HepG2 (cell line): ENCODE measurements around the gene SHISA9. TPM values are rescaled to one million over a fixed set of nuclear protein-coding genes. Genes with fewer than 3 reads are reported as not detected.
A peak's percentile ranks its signal among the peaks of the same experiment; 100 is the strongest.

Source experiments
- ATAC-seq: fragments of 200-7000 bp; cut with Tn5 transposase; 3 replicates; pipeline ENCODE4 v1.9.1; 2020; ENCODE audit warnings: mild to moderate bottlenecking, moderate library complexity
- BruUV-seq: library from RNA; stranded (reverse); fragments of 400-500 nt; replicated peaks from 2 replicates; lab custom pipeline; 2021; lab: Mats Ljungman, UMichigan
- CTCF ChIA-PET: fragments of 300-600 bp; formaldehyde crosslinking; extraction: SDS; loops from one replicate; lab custom pipeline; 2021; ENCODE audit warnings: low total read pairs, inconsistent platforms, low intra/inter-chr PET ratio; lab: Yijun Ruan, JAX
- POLR2A ChIA-PET: fragments of 350-600 bp; sonication (Branson Sonifier 250); formaldehyde crosslinking; loops from one replicate; lab custom pipeline; 2020; ENCODE audit warnings: antibody characterized with exemption, inconsistent platforms; lab: Yijun Ruan, JAX
- DNase-seq: peaks from one replicate; pipeline ENCODE4 v3.0.0-alpha.2; 2015; ENCODE audit warnings: low spot score
- FAIRE-seq: peaks from 3 replicates; lab custom pipeline; 2011; peaks lifted over from hg19 to GRCh38; lab: Jason Lieb, UNC
- H2AFZ ChIP-seq: one replicate; pipeline ENCODE4 v1.6.1; 2011; ENCODE audit warnings: low read length, inconsistent platforms
- H3K27ac ChIP-seq: fragments of 300-600 bp; 3 replicates; pipeline ENCODE4 v1.8.0; 2011; ENCODE audit warnings: mixed run types, mild to moderate bottlenecking, mixed read lengths, low read length, inconsistent platforms; ENCODE audit not compliant: insufficient read depth; ENCODE audit errors: extremely low read length
- H3K27me3 ChIP-seq, 2 experiments: fragments of 200-600 bp in 1 of 2; 2 replicates in 1 of 2; 3 replicates in 1 of 2; pipeline versions ENCODE4 v1.6.0 to v1.8.0; 2011; ENCODE audit warnings: low read length in 2 of 2, mild to moderate bottlenecking in 2 of 2, moderate library complexity in 2 of 2, inconsistent platforms in 1 of 2; ENCODE audit not compliant: insufficient read depth in 2 of 2, control insufficient read depth in 1 of 2
- H3K36me3 ChIP-seq, 2 experiments: fragments of 200-600 bp in 1 of 2; replicated peaks in 1 of 2; 2 replicates in 1 of 2; 3 replicates in 1 of 2; pipeline versions ENCODE4 v1.5.1 to v1.8.0; 2011; ENCODE audit warnings: low read length in 2 of 2, inconsistent platforms in 1 of 2; ENCODE audit not compliant: insufficient read depth in 2 of 2, control insufficient read depth in 1 of 2
- H3K4me1 ChIP-seq: 2 replicates; pipeline ENCODE4 v1.5.1; 2012; ENCODE audit warnings: low read length, inconsistent platforms; ENCODE audit not compliant: insufficient read depth
- H3K4me2 ChIP-seq: 2 replicates; pipeline ENCODE4 v1.6.0; 2011; ENCODE audit warnings: low read depth, low read length, inconsistent platforms
- H3K4me3 ChIP-seq, 3 experiments: fragments of 200-600 bp in 1 of 3; sonication (generic), shearing (Covaris generic) in 1 of 3; replicated peaks in 1 of 3; 2 replicates each; pipeline ENCODE4 v1.5.1; 2011 to 2016; ENCODE audit warnings: low read length in 3 of 3, inconsistent platforms in 2 of 3, low read depth in 2 of 3, mild to moderate bottlenecking in 2 of 3, control low read depth in 1 of 3, mixed read lengths in 1 of 3; ENCODE audit not compliant: insufficient read depth in 1 of 3
- H3K79me2 ChIP-seq: one replicate; pipeline ENCODE4 v1.6.1; 2011; ENCODE audit warnings: low read length, inconsistent platforms; ENCODE audit not compliant: insufficient read depth
- H3K9ac ChIP-seq: 2 replicates; pipeline ENCODE4 v1.6.0; 2011; ENCODE audit warnings: mild to moderate bottlenecking, low read depth, low read length, inconsistent platforms; ENCODE audit not compliant: insufficient read depth
- H3K9me3 ChIP-seq: 2 replicates; pipeline ENCODE4 v1.5.1; 2012; ENCODE audit warnings: mild to moderate bottlenecking, low read length
- H4K20me1 ChIP-seq: 2 replicates; pipeline ENCODE4 v1.6.0; 2011; ENCODE audit warnings: inconsistent platforms, mild to moderate bottlenecking, low read length, moderate library complexity; ENCODE audit not compliant: insufficient read depth
- CCDC6 ChIP-seq: sonication (generic); formaldehyde crosslinking; IDR thresholded peaks from 2 replicates; pipeline ENCODE4 v1.8.1; 2022; ENCODE audit warnings: mild to moderate bottlenecking, missing genetic modification reagents, moderate library complexity
- CTCF ChIP-seq: sonication (generic); formaldehyde crosslinking; IDR thresholded peaks from 2 replicates; pipeline ENCODE4 v1.5.0; 2020; ENCODE audit warnings: mild to moderate bottlenecking, missing genetic modification reagents, moderate library complexity
- DR1 ChIP-seq: sonication (generic); formaldehyde crosslinking; IDR thresholded peaks from 2 replicates; pipeline ENCODE4 v1.8.0; 2021; ENCODE audit warnings: mild to moderate bottlenecking, missing genetic modification reagents, inconsistent platforms
- FOXK1 ChIP-seq: sonication (generic); formaldehyde crosslinking; IDR thresholded peaks from 2 replicates; pipeline ENCODE4 v1.4.0; 2020; ENCODE audit warnings: low read depth, missing genetic modification reagents, borderline replicate concordance
- RNF219 ChIP-seq: sonication (generic); formaldehyde crosslinking; IDR thresholded peaks from 2 replicates; pipeline ENCODE4 v1.5.0; 2020; ENCODE audit warnings: mild to moderate bottlenecking, missing genetic modification reagents
- ZFP36L2 ChIP-seq: sonication (generic); formaldehyde crosslinking; IDR thresholded peaks from 2 replicates; pipeline ENCODE4 v1.4.0; 2020; ENCODE audit warnings: missing genetic modification reagents
- ZNF468 ChIP-seq: sonication (generic); formaldehyde crosslinking; IDR thresholded peaks from 2 replicates; pipeline ENCODE4 v1.8.0; 2022; ENCODE audit warnings: mild to moderate bottlenecking, moderate library complexity, missing genetic modification reagents
- ZNF772 ChIP-seq: sonication (generic); formaldehyde crosslinking; IDR thresholded peaks from 2 replicates; pipeline ENCODE4 v1.5.0; 2020; ENCODE audit warnings: mild to moderate bottlenecking, missing genetic modification reagents
- WGBS: methylation state at CpG from one replicate; pipeline ENCODE4 v1.1.6; 2017; ENCODE audit warnings: low lambda C conversion rate; 5-methylcytosine and 5-hydroxymethylcytosine counted together
- in situ Hi-C: cut with HindIII; loops from 2 replicates; pipeline ENCODE4 v1.10.0; 2017; ENCODE audit warnings: low pct_unique_long_range_greater_than_20kb; ENCODE audit not compliant: extremely low pct_ligation_motif_present
- intact Hi-C: fragments of 100-400 bp; cut with micrococcal nuclease; formaldehyde crosslinking; loops from one replicate; pipeline ENCODE4 v1.10.0; 2022; ENCODE audit not compliant: unreplicated experiment
- polyA plus RNA-seq, 8 experiments: library from polyadenylated mRNA; depleted of rRNA in 3 of 8; stranded (reverse) in 7 of 8; unstranded in 1 of 8; fragments of >200 nt; fragmentation: Illumina TruSeq in 4 of 8; extraction: Trizol in 4 of 8; gene quantifications; 2 replicates each; pipeline versions ENCODE4 v1.2.1 to v1.2.3, GENCODE V29; 2011 to 2016; ENCODE audit warnings: low read depth in 4 of 8, missing spikeins in 1 of 8, mixed read lengths in 1 of 8; ENCODE audit not compliant: insufficient read depth in 1 of 8
- total RNA-seq, 5 experiments: library from RNA; depleted of rRNA; stranded (reverse); fragments of >200 nt; fragmentation: Illumina TruSeq; extraction: Trizol; gene quantifications; 2 replicates each; pipeline ENCODE4 v1.2.3, GENCODE V29; 2016; ENCODE audit warnings: low read depth in 1 of 5
- TF ChIP-seq, protein P1 (sequence below): sonication (generic); formaldehyde crosslinking; IDR thresholded peaks from 2 replicates; pipeline ENCODE4 v1.4.0; 2020; ENCODE audit warnings: mild to moderate bottlenecking, missing genetic modification reagents
- TF ChIP-seq, protein P2 (sequence below): sonication (generic); formaldehyde crosslinking; IDR thresholded peaks from 2 replicates; pipeline ENCODE4 v1.8.1; 2023; ENCODE audit warnings: mild to moderate bottlenecking, moderate library complexity, missing genetic modification reagents

The SHISA9 gene
- total and polyA plus RNA-seq, 2 of the 13 experiments (the other 11 are each of a cell fraction or from before 2014, with no cell fraction given), result 0.01 TPM; not detected in 1

DNA sequence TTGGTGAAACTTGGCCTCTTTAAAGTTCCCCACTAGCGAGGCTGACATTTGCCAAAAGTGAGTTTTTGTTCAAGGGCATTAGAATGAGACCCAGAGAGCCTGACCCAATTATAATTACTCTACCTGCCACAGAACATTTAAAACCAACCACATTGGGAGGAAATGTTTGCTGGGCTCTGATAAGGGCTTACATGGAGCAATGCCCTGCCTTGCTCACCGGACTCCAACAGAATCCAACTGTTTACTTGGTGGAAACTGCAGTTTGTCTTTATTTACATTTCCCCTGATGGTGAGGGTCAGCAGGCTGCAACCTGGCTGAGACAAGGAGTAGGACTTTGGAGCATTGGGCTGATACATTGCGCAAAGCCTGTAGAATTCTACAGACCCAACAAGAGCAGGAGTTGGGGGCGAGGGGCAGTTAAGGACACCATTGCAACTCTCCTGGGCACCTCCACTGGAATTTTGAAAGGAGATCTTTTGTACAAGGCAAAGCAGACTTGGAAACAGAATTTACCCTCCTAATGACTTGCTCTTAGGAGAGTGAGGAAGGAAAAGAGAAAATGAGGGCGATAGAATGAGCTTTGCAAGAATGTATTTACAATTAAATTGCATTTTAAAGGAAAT, 368.6 kb downstream of the SHISA9 start (continued):
- TF ChIP-seq, protein P1, sequence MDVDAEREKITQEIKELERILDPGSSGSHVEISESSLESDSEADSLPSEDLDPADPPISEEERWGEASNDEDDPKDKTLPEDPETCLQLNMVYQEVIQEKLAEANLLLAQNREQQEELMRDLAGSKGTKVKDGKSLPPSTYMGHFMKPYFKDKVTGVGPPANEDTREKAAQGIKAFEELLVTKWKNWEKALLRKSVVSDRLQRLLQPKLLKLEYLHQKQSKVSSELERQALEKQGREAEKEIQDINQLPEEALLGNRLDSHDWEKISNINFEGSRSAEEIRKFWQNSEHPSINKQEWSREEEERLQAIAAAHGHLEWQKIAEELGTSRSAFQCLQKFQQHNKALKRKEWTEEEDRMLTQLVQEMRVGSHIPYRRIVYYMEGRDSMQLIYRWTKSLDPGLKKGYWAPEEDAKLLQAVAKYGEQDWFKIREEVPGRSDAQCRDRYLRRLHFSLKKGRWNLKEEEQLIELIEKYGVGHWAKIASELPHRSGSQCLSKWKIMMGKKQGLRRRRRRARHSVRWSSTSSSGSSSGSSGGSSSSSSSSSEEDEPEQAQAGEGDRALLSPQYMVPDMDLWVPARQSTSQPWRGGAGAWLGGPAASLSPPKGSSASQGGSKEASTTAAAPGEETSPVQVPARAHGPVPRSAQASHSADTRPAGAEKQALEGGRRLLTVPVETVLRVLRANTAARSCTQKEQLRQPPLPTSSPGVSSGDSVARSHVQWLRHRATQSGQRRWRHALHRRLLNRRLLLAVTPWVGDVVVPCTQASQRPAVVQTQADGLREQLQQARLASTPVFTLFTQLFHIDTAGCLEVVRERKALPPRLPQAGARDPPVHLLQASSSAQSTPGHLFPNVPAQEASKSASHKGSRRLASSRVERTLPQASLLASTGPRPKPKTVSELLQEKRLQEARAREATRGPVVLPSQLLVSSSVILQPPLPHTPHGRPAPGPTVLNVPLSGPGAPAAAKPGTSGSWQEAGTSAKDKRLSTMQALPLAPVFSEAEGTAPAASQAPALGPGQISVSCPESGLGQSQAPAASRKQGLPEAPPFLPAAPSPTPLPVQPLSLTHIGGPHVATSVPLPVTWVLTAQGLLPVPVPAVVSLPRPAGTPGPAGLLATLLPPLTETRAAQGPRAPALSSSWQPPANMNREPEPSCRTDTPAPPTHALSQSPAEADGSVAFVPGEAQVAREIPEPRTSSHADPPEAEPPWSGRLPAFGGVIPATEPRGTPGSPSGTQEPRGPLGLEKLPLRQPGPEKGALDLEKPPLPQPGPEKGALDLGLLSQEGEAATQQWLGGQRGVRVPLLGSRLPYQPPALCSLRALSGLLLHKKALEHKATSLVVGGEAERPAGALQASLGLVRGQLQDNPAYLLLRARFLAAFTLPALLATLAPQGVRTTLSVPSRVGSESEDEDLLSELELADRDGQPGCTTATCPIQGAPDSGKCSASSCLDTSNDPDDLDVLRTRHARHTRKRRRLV (CRISPR knock-in tag), result peak; percentile 47; the same call in 1 of the 2 replicates
- TF ChIP-seq ZNF772 (CRISPR knock-in tag), result peak; percentile 95
- peak; percentile 33; the same call in 1 of the 2 replicates for TF ChIP-seq CTCF
- TF ChIP-seq, all 625 proteins: peak for 355

DNA sequence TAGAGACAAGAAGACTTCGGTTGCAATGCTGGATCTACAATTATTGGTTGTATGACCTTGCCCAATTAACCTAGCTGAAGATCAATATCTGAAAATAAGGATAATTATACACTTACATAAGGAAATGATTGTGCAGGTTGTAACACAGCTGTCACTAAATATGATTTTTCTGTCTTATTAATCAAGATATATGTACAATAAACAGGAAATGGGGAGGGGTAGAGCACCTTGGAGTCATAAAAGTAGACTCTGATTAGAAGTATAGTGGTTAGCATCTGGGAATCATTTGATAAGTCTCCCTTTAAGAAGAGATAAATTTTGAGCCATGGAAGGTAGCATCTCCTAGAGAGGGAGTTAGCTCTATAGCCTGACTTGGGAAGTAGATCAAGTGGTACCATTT, 369.2 kb downstream of the SHISA9 start:
- TF ChIP-seq ZFP36L2, result 0 out of 2 replicates have a peak, but pooled peaks have one; percentile 51
- TF ChIP-seq, protein P2, sequence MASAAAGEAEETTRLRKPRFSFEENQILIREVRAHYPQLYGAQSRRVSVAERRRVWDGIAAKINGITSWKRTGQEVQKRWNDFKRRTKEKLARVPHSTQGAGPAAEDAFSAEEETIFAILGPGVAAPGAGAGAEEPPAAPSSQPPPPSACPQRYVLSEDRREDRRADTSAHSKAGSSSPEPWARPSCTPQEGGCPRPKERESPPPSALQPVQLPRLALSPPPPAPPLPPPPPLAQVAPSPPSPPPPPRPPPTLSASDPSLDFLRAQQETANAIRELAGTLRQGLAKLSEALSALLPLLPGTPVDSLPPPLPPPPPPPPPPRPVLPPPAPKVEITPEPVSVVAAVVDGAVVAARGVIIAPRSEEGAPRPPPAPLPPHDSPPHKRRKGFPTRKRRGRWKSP, result 0 out of 2 replicates have a peak, but pooled peaks have one; percentile 14
- peak; percentile 5; the same call in 1 of the 2 replicates for TF ChIP-seq CCDC6 (CRISPR knock-in tag)
- no peak for TF ChIP-seq FOXK1 (CRISPR knock-in tag)
- TF ChIP-seq DR1 (CRISPR knock-in tag), result no peak
- TF ChIP-seq RNF219 (CRISPR knock-in tag), result 0 out of 2 replicates have a peak, but pooled peaks have one; percentile 53
- no peak for TF ChIP-seq ZNF468 (CRISPR knock-in tag)
- BruUV-seq, result no TSS peak
- peak overlapping the region; percentile 69 for H3K27ac ChIP-seq
- DNase-seq (no peak), ATAC-seq (no peak), FAIRE-seq (no peak)
- 15% methylated on average over 1 of the region's 1 CpG for WGBS
- H3K4me1 ChIP-seq, result peaks cover 35% of the 10 kb centered on the region
- ChIA-PET POLR2A (interaction anchor here (0.9 kb wide), 1 partner anchor 25 kb away, joined by 4 read pairs; no protein-coding TSS in a partner anchor), CTCF (no interaction called here)
- H3K9me3 ChIP-seq, result no peaks in the 10 kb centered on the region
- no peak overlapping the region for H2AFZ ChIP-seq
- peak overlapping the region; percentile 47 for H3K4me2 ChIP-seq
- no peaks in the 10 kb centered on the region for H4K20me1 ChIP-seq
- in situ Hi-C loops (no loop called here), intact Hi-C loops (no loop called here)
- H3K79me2 ChIP-seq, result no peaks in the 10 kb centered on the region
- peak overlapping the region in 1 of 3 experiments; percentile 3; a peak in 1 of 6 replicates for H3K4me3 ChIP-seq
- H3K36me3 ChIP-seq, result no peaks in the 10 kb centered on the region
- no peaks in the 10 kb centered on the region for H3K27me3 ChIP-seq
- no peak overlapping the region for H3K9ac ChIP-seq
